NCI-H460 (cell line): ENCODE measurements around the gene CCNYL1. TPM values are rescaled to one million over a fixed set of nuclear protein-coding genes. Genes with fewer than 3 reads are reported as not detected.
"Not testable (repeated sequence)": the region's sequence is repeated elsewhere in the genome, so short reads cannot be mapped to it uniquely, and the experiment has no call there.

ENCODE experiments used
- DNase-seq: peaks from one replicate; pipeline ENCODE4 v3.0.0-alpha.2; 2016; ENCODE audit warnings: low read depth; ENCODE audit errors: extremely low read depth
- total RNA-seq: library from RNA; depleted of rRNA; stranded (reverse); fragments of >200 nt; shearing (Covaris generic); gene quantifications from 2 replicates; pipeline ENCODE4 v1.2.3, GENCODE V29; 2014

Gene CCNYL1
- total RNA-seq, 1 experiment from 2014 or later = 16.8 TPM

GRCh38 chr2:207696911-207697310, 14.5 kb upstream of the CCNYL1 start:
- DNase-seq = not testable (repeated sequence)

- DNase-seq = no peak
Observed at GRCh38 chr2:207697411-207697810, 14.0 kb upstream of the CCNYL1 start.

GRCh38 chr2:207698301-207698700, 13.1 kb upstream of the CCNYL1 start:
- DNase-seq = no peak

- DNase-seq = no peak
Observed at GRCh38 chr2:207704078-207704477, 7.4 kb upstream of the CCNYL1 start.

- DNase-seq = no peak
Observed at GRCh38 chr2:207704671-207705070, 6.8 kb upstream of the CCNYL1 start.

- DNase-seq = no peak
Observed at GRCh38 chr2:207706936-207707860, 4.2 kb upstream of the CCNYL1 start.

- no peak for DNase-seq
Observed at GRCh38 chr2:207711750-207712530, 500 bp downstream of the CCNYL1 start.

- DNase-seq = no peak
Observed at GRCh38 chr2:207716056-207716455, 4.6 kb downstream of the CCNYL1 start.

GRCh38 chr2:207718521-207718920, 7.1 kb downstream of the CCNYL1 start:
- no peak for DNase-seq

GRCh38 chr2:207719008-207719407, 7.6 kb downstream of the CCNYL1 start:
- no peak for DNase-seq

GRCh38 chr2:207719655-207720054, 8.2 kb downstream of the CCNYL1 start:
- not testable (repeated sequence) for DNase-seq

- no peak for DNase-seq
Observed at GRCh38 chr2:207720517-207721187, 9.2 kb downstream of the CCNYL1 start.

- no peak for DNase-seq
Observed at GRCh38 chr2:207722773-207723424, 11.5 kb downstream of the CCNYL1 start.

GRCh38 chr2:207723425-207723787, 12.0 kb downstream of the CCNYL1 start:
- not testable (repeated sequence) for DNase-seq

- no peak for DNase-seq
Observed at GRCh38 chr2:207724113-207724512, 12.7 kb downstream of the CCNYL1 start.

GRCh38 chr2:207725873-207726578, 14.6 kb downstream of the CCNYL1 start:
- no peak for DNase-seq

- DNase-seq = no peak
Observed at GRCh38 chr2:207727261-207727660, 15.8 kb downstream of the CCNYL1 start.

- no peak for DNase-seq
Observed at GRCh38 chr2:207729465-207729998, 18.1 kb downstream of the CCNYL1 start.

- no peak for DNase-seq
Observed at GRCh38 chr2:207731138-207731537, 19.7 kb downstream of the CCNYL1 start.
